NCI-H1092 (cell line): ENCODE data around the gene ZNF181.

Experiments
- DNase-seq: peaks from one replicate; lab custom pipeline; 2025; lab: John Stamatoyannopoulos, UW

The ZNF181 gene

DNA sequence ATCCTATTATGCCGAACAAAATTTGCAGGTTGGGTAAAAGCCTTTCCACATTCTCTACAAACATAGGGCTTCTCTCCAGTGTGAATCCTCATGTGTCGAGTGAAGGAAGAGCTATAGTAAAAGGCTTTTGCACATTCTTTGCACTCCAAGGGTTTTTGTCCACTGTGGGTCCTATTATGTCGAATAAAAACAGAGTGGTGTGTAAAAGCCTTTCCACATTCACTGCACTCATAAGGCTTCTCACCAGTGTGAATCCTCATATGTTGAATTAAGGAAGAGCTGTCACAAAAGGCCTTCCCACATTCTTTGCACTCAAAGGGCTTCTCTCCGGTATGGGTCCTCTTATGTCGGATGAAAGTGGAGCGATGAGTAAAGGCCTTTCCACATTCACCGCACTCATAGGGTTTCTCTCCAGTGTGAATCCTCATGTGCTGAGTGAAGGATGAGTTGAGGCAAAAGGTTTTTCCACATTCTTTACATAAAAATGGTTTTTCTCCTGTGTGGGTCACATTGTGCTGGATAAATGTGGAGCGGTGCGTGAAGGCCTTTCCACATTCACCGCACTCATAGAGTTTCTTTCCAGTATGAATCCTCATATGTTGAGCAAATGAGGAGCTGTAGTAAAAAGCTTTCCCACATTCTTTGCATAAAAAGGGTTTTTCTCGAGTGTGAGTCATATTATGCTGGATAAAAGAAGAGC lies 25.3 kb downstream of the ZNF181 start:
- no peak for DNase-seq

DNA sequence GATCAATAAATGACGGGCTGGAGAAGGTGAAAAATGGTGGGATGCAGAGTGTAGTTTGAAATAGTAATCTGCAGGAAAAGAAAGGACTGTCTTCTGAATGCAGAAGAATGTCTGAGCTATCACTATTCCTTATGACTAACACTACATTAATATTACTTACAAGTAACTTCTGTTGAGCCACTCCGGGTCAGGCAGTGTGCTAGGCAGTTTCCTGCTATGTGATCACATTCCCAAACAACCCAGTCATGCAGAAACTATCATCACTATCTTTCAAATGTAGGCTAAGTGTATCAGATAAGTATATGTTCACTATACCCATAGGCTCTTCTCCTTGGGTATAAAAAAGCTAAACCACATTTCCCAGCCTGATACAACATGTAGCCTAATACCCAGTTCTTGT lies 32.3 kb downstream of the ZNF181 start:
- DNase-seq: no peak

DNA sequence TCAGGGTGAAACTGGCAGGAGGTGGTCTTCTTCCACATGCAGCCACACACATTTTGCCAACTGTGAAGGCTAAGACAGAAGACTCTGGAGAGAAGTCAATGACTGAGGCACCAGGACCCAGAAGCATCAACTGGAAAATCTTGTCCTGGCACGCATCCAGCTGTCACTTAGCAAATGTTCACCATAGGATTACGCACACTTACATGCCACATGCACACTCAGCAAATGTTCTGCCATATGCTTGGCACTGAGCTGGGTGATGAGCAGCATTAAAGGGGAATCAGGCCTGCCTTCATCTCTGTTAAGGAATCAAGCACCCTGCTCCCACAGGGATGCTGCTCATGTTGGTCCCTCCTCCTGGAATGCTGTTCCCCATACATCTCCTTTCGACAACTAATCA lies 33.9 kb downstream of the ZNF181 start:
- DNase-seq: no peak

DNA sequence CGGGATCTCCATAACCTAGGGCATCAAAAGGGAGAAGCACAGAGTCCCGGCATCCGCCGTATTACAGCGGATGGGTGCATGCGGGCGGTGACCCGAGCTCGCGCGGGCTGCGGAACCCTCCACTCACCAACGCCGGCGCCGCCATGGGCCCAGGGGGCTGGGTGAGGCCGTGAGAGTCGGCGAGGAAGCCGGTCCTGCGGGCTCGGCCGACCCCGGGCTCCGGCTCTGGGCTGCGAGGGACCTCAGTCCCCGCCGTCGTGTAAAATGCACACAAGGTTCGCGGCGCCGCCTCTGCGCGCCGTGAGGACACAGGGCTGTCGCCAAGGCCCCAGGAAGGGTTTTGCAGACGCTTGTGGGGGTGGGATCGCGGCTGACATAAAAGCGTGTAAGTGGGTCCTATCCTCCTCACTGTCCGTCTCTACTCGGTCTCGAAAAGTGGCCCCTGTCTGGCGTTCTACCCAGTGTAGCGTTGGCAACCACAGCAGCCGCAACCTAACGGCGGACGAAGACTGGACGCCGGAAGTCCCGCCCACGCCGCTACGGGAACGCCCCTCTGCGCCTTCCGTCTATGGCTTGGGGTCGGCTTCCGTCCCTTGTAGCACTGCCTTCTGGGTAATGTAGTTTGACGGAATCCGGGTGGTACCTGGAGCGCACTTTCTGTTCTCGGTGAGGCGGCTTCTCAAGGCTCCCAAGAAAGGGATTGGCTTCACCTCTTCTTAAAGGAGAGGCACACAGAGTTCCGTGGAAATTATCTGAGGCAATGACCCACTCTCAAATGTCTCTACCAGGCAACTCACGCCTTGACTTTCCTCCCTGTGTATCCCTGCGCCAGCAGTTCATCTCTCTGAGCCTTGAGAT lies 38.9 kb downstream of the ZNF181 start, which contains the start of gene ZNF599:
Gene ZNF599, minus strand, starts transcription at position 519 of the 858 bp plus-strand sequence. Its CDS starts 374 bp downstream, at position 145.
- peak; percentile 81 for DNase-seq

DNA sequence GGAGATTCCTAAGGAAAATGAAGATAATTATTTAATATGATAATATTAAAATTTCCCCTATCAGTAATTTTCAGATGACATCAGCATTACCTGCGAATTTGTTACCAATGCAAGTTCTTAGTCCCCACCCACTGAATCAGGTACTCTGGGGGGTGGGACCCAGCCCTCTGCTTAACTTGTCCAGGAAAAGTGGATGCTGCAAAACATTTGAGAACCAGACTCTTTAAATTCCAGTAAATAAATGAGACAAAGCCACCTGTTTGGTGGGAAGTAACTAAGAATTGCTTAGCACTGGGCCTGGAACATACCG lies 39.5 kb downstream of the ZNF181 start:
- DNase-seq: no peak

DNA sequence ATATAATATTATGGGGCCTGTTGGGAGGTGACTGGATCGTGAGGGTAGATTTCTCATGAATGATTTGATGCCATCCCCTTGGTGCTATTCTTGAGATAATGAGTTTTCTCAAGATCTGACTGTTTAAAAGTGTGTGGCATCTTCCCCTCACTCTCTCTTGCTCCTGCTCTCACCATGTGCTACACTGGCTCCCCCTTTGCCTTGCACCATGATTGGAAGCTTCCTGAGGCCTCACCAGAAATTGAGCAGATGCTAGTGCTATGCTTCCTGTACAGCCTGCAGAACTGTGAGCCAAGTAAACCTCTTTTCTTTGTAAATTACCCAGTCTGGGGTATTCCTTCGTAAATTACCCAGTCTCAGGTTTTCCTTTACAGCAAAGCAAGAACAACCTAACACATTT lies 40.8 kb downstream of the ZNF181 start:
- no peak for DNase-seq

DNA sequence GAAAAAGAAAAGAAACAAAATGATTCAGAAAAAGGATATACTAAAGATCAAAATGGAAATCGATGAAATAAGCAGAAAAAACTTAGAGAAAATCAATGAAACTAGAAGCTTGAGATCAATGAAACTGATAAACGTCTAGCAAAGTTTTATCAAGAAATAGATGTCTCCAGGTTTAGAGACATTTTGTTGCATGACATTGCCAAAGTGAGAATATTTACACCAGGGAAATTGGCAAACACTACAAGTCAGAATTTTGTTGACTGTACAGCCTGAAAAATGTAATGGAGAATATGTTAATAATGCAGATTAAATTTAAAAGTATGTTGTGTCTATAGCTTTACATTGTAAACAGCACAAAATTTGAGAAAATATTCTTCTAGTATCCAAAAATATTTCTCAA lies 44.3 kb downstream of the ZNF181 start:
- no peak for DNase-seq

DNA sequence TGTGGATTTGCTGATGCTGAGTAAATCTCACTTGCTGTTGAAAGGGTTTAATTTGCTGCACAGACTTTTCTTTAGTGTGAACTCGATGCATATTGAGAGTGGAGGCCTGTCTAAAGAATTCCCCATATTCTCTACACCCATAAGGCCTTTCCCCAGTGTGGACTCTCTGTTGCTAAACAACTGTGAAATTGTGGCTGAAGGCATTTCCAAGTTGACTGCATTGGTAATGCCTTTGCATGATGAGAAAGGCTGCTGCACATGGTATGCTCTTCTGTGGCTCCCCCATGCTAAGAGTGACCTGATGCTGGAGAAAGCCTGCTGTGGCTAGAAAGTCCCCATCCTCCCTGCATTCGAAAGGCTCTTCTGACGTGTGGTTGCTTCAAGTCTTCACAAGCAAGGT lies 45.6 kb downstream of the ZNF181 start:
- no peak for DNase-seq

DNA sequence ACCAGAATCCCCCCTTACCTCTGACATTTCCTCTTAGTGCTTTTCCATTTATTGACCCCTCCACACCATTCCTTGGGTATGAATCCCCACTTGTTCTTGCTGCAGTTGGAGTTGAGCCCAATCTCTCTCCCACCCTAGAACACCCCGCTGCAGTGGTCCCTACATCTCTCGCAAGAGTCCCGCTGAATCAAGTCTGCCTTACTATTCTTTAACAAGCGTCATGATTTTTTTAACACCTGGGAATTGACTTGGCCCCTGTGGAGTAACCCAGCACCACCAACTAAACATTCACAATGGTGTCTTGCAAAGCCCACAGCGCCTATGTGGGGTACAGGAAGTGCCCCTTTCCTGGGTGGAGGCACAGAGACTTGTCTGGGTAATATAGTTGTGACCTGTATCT lies 52.2 kb downstream of the ZNF181 start:
- no peak for DNase-seq

DNA sequence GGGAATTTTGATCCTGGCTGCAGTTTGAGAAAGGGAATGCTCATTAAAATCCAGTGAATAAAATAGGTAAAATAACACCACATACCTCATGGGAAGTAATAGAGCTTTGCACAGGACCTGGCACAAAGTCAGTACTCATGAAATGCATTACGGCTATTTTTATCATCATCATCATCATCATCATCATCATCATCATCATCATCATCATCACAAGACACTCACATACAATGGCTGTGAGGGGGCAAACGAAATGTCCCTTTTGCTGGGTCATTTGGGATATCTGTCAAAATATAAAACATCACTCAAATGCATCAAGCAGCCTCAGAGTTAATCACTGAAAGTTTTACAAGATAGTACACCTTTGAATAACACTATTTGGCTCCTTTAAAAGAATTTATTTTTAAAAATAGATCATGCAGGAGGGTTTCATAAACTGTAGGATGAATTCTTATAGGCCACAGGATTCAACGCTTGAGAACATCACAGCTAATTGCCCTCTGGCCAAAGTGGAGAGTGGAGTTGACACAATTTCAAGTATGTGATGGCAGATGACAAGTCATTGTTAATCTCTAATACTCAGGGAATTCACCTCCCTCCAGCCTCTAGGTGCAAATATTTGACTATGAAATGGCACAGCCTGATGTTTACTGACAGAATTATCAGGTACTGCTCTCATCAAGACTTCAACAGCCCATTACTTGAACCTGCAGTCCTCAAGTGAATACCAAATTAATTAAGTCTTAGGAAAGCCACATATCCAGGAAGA lies 53.2 kb downstream of the ZNF181 start:
- no peak for DNase-seq

DNA sequence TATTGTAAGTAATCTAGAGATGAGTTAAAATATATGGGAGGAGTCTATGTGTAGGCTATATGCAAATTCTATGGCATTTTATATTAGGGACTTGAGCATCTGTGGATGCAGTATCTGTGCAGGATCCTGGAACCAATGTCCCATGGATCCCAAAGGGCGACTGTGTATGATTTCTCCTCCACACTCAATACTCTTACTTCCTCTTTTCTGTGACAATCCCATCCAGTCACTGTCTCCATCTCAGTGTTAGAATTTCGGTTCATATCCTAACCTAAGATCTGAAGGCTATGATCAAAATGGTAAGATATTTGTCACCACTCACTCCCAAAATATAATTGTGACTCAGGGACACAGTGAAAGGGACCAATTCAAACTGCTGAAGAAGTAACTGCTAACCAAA lies 54.0 kb downstream of the ZNF181 start:
- DNase-seq: no peak

DNA sequence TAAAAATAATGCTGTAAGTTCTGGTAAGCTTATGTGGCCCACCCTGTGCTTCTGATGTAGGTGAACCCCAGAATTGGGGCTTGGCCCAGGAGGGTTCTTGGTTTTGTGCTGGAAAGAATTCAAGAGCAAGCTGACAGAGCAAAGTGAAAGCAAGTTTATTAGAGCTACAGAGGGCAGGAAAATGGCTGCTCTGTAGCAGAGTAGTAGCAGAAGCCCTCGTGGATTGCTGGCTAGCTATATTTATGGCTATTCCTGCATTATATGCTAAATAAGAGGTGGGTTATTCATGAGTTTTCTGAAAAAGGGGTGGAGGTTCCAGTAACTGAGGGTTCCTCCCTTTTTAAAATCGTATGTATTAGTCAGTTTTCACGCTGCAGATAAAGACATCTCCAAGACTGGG lies 59.5 kb downstream of the ZNF181 start:
- no peak for DNase-seq

DNA sequence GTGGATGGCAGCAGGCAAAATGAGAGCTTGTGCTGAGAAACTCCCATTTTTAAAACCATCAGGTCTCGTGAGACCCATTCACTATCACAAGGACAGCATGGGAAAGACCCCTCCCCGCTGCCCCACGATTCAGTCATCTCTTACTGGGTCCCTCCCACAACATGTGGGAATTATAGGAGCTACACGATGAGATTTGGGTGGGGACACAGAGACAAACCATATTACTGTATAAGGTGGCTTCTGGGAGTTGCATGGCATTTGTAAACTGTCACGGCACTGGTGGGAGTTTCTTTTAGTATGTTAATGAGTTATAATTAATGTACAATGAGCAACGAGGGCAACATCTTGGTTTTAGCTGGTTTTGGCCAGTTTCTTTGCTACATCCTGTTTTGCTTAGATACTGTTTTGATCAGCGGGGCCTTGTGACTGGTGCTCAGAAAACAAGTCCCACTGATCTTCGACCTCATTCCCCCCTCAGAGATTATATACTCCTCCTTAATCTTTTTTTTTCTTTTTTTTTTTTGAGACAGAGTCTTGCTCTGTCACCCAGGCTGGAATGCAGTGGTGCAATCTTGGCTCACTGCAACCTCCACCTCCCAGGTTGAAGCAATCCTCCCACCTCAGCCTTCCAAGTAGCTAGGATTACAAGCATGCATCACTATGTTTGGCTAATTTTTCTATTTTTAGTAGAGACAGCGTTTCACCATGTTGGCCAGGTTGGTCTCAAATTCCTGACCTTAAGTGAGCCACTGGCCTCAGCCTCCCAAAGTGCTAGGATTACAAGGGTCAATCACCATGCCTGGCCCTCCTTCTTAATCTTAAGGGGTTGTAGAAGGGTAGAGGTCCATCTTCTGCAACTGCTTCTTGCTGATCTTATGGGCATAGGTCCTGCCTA lies 60.3 kb downstream of the ZNF181 start:
- DNase-seq: no peak
